HG03039 (cell line): ENCODE measurements around the gene ELF1.
"Not testable (repeated sequence)": the region's sequence is repeated elsewhere in the genome, so short reads cannot be mapped to it uniquely, and the experiment has no call there.

Source experiments
- ATAC-seq: cut with Tn5 transposase; IDR thresholded peaks from one replicate; pipeline ENCODE4 v1.9.1; 2021; ENCODE audit warnings: mild to moderate bottlenecking, moderate library complexity; ENCODE audit not compliant: unreplicated experiment

ELF1 gene

DNA sequence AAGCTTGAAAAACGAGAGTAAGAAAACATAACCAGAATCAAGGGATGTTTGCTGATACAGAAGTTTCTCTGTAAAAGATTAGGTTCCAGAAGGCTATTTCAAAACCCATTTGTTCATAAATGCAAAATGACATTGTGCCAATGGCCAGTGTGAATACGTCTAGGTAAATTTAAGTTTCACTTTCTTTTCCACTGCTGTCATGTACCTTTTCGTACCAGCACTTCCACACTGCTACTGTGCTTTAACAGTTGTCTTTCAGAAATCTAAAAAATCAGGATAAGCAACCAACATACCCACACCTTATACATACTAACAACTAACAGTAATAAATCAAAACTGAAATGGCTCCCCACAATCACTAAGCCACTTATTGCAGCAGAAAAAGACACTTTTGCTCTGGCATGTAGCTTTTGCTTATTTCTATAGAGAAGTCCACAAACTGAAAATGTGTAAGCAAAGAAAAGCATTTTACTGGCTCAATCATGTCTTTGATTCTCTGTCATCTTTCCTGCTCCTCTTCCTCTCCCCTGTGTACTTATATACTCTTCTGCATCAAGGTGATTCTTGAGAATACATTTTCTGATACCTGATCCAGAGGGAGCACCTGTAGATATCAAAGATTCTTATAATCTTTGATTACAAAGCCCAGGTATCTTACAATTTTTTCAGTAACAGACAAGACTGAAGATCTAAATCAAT is 34.3 kb downstream of the ELF1 start:
- no peak for ATAC-seq

DNA sequence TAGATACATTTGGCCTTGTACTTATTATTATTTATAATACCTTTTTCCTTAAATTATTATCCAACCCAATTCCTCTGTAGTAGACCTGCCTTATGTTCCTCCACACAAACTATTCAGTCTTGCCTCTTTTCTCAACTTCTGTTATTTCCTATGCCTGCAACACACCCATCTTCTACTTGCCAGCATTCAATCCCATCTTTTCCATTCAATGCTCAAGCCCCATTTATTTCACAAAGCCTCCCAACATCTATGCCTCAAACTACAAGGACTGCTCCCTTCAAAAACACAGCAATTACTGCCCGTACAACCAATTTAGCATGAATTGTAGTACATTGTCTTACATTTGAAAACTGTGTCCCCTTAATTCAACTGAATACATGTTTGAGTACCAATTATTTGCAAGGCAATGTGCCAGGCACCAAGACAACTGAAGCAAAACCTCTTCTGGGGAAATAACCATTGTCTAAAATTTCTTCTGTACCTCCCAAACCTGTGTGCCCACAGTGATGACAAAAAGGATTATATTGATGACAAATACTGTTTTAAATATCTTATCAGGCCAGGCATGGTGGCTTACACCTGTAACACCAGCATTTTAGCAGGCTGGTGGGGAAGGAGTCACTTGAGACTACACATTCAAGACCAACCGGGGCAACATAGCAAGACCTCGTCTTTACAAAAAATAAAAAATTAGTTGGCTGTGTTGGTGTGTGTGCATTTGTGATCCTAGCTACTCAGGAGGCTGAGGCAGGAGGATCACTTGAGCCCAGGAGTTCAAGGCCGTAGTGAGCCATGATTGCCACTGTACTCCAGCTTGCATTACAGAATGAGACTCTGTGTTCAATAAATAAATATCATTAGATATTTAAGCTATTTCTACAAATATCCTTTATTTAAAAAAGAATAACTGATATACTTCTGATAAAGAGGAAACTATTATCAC is 35.1 kb downstream of the ELF1 start:
- no peak for ATAC-seq

DNA sequence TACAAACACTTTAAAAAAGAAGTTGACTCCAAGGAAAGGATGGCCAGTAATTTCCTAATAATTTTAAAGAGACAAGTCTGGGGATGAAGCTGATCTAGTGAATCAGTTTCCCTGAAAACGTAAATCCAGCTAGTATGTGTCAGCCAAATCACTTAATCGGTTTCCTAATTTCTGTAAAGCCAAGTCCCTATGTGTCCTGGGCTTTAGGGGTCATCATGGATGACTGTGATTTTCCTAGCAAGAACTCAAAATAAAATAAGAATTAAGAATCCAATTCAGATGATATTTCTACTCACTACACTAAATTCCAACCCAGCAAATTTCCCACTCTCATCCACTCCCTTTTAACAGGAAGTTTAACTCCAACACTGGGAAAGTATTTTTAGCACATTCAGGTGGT is 35.9 kb downstream of the ELF1 start:
- ATAC-seq: no peak

DNA sequence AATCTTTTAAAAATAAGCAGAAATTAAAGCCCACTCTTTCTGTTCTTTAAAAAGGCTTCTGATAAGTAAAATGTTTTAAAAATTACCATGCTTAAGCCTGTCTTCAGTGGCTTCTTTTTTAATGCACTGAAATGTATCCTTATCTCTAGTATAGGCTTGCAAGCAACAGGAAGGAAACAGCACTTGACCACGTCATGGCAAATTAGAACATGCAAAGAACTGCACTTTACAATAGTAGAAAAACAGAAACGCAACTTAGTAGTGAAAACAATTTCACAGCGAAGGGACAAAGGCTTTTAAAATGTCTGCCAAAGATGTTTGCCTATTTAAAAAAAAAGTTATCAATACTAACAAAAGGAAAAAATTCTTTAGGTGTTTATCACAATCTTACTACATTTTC is 36.3 kb downstream of the ELF1 start:
- peak; percentile 43 for ATAC-seq

DNA sequence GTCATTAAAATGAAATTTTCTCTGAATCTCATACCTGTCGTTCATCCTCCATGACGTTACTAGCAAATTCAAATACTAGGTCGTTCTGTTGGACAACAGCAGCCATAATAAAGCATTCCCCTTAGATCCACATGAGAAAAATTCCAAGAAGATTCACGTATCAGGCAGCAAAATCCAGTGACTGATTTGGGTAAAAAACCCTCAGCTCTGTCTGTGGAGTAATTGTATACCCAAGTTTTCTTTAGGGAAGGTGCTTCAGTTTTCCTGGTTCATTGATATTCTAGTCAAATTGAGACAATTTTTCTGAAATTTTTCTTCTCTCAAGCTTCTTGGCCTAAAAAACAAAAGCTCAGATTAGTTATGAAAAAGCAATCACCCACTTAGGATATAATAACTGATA is 37.2 kb downstream of the ELF1 start:
- no peak for ATAC-seq

DNA sequence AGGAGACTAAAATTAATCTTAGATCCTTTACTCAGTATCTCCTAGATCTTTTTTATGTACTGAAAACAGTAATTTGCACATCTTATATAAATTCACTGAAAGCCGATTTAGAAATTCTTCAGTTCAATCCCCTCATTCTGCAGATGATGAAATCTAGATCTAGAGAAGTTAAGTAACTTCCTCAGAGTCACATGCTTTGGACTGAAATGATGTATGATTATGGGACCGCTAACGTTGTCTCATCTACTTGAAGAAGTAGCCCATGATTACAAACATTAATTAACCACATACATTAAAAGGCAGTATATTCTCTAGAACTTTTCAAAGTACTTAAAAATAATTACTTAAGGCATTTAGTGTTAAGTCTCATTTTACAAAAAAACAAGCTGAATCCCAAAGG is 37.8 kb downstream of the ELF1 start:
- no peak for ATAC-seq

DNA sequence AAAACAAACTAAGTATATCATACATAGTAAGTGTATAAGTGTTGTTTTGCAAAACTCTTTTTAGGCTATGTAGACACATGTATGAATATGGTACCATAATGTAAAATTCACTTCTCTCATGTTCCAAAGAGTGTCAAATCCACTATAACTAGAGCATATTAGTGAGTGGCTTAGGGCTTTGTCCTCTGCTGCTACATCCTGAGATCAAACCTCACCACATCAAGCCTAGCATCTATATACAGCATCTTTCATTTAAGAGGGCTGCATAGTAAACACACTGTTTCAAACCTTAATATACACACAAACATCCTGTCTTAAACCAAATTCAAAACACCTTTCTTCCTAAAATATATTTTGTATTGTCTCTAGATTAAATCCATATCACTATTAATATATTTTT is 38.7 kb downstream of the ELF1 start:
- ATAC-seq: no peak

DNA sequence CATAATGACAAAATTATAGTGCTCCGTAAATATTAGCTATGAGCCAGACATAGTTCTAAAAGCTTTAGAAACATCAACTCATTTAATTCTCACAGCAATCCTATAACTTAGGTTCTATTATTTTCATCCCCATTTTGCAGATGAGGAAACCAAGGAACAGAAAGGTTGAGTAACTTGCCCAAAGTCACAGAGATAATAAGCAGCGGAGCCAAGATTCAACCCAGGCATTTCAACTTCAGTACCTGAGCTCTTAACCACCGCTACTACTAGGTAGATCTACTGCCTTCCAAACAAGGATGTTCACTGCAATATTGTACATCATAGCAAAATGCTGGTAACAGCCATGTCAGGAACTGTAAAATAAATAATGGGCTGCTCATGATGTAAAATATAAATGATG is 39.9 kb downstream of the ELF1 start:
- no peak for ATAC-seq

DNA sequence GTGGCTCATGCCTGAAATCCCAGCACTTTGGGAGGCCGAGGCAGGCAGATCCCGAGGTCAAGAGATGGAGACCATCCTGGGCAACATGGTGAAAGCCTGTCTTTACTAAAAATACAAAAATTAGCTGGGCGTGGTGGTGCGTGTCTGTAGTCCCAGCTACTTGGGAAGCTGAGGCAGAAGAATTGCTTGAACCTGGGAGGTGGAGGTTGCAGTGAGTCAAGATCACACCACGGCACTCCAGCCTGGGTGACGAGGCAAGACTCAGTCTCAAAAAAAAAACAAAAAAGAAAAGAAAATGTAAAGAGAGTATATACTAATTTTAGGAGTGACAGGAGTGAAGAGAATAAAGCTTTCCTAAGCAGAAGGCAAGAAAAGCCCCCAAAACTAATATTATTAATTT is 41.0 kb downstream of the ELF1 start:
- ATAC-seq: not testable (repeated sequence)

DNA sequence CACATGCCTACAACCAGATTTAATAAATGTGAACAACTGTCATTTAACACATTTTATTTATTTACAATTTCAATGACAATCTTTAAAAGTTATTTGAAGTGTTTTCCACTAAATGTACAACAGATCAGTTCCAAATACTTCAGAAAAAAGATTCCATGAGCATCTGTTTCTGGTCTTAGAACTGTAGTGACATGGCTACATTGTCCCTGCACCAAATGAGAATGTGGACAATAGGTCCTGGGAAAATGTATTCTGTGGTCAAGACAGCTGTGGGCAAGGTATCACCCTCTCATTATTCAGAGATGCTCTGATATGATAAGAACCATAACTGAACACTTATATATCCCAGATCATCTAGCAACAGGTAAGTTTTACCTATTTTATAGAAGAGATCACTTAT is 43.7 kb downstream of the ELF1 start:
- no peak for ATAC-seq

DNA sequence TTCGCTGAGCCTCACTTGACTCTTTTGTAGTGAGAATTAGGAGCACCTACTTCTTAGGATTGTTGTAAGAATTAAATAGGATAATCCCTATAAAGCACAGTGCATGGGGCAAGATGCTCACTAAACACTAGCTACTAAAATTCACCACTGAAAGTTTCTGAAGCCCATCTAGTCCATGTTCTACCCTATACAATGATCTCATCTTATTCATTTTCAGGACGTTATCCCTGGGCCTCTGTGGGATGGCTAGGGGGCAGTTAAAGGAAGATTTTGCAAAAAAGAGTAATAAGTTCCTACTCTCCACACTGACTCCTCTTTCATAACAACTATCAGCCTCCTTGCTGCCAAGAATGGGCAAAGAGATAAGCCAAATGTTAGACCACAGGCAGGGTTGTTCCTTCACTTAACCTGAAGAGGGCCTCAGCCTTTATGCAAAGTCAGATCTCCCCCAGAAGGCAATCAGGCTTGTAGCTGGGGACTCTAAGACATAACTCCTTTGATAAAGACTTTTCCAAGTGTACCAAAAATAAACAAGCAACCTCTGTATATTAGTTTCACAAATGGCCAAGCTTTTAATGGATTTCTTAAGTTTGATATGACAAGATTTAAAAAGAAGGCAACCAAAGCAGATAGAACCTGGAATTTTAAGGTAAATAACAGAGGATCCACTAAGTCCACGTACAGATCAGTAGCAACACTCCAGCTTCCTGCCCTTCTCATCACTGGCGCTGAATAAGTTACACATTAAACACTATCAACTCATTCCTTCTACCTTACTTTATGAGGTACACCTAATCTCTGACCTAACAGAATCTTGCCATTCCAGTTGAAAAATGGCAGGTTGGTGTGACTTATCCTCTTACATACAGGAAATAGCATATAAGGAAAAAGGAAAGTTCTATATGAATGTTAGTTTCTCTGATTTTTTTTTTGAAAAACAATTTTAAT is 44.4 kb downstream of the ELF1 start:
- peak; percentile 59 for ATAC-seq

DNA sequence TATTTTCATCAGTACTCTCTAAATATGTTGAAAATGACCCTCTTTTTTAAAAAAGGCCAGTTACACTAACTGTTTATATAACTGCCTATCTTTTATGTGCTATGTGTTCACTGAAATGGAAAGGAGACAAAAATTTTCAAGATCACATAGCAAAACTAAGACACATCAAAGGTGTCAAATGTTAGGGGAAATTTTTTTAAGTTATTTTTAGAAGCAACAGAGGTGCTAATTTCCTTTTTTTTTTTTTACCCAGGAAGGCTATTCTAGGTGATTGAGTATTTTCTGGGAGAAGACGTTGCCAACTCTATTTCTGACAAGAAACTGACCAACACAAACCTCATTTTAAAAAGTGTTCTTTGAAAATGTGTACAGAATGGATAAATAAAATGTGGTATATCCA is 45.7 kb downstream of the ELF1 start:
- ATAC-seq: no peak

DNA sequence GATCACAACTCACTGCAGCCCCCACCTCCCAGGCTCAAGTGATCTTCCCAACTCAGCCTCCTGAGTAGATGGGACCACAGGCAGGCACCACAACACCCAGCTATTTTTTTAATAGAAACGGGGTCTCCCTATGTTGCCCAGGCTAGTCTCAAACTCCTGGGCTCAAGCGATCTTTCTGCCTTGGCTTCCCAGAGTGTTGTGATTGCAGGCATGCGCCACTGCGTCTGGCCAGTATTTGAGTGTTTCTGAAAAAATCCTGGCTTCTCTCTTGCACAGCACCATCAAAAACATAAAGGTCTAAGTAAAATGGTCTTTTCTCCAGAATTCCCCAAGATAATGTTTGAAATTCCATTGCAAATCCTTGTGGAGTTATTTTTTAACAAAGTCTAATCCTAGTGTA is 47.8 kb downstream of the ELF1 start:
- no peak for ATAC-seq

DNA sequence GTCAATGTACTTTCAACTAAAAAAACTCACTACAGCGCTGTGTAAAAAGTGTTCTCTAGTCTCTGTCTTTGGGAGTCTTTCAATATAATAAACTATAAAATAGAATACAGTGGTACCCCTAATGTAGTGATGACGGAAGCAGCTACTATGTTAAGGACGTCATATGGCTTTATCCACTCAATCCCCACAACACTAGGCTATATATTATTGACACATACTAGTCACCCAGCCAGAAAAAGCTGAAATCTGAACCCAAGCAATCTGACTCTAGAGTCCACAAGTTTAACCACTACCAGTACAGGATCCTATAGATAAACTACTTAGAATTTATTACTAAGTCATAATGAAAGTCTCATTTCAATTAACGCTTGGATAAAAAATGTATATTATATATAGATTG is 48.3 kb downstream of the ELF1 start:
- ATAC-seq: no peak

DNA sequence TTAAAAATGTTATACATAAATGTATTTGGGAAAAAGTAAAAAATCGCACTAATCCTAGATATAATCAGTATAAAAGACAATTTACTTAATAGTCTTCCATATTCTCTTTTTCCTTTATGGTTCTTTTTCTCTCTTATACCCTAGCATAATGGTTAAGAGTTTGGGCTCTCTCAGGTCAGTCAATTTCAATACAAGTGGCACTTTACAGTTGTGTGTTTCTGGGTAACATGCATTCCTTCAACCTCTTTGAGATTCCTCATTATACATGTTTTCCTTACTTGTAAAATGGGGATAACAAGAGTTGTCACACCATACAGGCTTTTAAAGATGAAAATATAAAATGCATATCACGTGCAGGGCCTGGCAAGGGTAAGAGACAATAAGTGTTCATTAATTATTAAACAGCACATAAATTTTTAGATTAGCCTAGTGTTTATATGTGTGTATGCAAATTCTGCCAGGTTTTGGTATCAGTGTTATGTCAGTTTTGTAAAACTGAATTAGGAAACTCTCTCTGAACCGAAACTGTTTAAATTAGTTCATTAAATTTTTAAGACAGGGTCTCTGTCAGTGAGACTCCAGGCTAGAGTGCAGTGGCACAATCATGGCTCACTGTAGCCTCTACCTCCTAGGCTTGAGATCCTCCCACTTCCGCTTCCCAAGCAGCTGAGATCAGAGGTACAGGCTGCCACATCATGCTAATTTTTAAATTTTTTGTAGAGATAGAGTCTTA is 49.8 kb downstream of the ELF1 start:
- no peak for ATAC-seq

DNA sequence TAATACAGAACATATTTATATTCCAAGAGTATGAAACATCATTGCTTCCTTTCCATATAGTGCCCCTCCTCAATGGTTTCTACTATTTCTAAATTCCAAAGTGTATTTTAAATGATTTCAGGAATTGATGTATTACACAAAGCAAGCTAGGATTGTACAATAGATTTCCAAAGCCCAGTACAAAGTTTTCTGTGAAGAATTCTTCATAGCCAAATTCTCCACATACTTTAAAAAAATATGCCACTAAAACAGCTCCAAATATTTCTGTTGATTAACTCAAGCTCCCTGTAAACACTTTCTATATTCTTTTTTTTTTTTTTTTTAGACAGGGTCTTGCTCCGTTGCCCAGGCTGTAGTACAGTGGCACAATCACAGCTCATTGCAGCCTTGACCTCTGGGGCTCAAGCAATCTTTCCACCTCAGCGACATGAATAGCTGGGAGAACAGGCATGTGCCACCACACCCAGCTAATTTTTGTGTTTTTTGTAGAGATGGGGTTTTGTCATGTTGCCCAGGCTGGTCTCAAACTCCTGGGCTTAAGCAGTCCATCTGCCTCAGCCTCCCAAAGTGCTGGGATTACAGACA is 50.6 kb downstream of the ELF1 start:
- no peak for ATAC-seq

DNA sequence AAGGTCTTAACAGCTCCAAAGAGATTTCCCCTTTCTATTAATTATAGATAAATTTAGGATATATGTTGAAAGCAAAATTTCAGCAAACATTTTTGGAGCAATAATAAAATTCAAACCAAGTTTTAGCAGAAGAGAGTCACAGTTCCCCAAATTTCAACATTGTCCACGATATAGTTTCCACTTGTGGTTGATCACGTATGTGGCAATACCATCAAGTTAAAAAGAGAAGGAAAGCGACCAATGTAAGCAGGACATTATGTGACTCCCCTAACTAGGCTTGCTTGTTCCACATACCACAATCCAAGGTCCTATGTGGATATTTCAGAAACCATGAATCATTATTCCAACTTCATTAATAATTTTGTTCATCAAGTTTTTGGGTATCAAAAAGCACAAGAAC is 52.8 kb downstream of the ELF1 start:
- ATAC-seq: no peak

DNA sequence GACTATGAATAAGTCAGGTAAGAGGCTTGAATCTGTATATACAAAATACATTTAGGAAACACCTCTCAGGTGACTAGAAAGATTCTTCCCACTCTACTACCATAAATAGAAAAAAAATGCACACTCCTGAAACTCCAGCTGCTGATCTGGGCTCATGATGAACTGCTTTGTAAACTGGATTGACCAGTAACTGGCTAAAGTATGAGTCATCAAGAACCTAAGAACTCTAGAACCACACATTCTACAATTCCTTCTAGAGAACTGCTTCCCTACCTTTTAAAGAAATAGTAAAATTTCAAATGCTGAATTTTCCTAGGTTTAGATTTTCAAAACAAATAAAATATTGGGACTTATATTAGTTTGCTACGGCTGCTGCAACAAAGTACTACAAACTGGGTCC is 55.2 kb downstream of the ELF1 start:
- no peak for ATAC-seq

DNA sequence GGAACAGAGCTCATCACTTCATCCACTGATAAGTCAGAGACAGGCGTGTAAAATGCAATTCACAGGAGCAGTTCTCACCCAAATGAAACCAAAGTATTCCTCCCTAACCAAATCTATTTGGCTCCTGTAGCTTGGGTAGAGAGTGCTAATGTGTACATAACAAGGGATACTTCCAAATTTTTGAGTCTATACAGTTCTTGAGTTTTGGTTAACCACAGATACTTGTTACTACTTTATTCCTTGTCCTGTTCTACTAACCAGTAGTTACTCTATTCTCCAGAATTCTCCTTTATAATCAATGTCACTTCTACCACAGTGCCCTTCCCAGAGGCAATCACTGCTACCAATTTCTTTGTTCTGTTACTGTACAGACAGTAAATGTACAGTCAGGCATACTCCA is 57.3 kb downstream of the ELF1 start:
- no peak for ATAC-seq

DNA sequence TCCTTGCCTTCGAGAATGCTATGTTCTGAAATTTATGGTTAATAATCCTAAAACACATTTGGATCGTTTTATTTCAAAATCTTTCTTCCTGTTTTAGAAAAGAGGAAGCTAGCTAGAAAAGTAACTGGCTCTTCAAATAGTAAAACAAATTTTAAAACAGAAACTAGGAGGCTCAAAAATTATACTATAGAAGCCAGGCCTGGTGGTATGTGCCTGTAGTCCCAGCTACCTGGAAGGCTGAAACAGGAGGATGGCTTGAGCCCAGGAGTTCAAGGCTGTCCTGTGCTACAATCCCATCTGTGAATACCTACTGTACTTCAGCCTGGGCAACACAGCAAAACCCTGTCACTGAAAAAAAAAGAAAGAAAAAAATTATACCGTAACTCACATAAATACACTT is 57.9 kb downstream of the ELF1 start:
- no peak for ATAC-seq
